Activated T-cell treated with anti-CD3 and anti-CD28 coated beads, Interleukin-2, amount 50 U/mL, for 72 hours (primary cell): ENCODE results near the gene PRKN. TPM values are rescaled to one million over a fixed set of nuclear protein-coding genes. Genes with fewer than 3 reads are reported as not detected.

ENCODE experiments used
- ATAC-seq, 2 donors: fragments of 150-1000 bp; cut with Tn5 transposase; replicated peaks in 1 of 2; 2 replicates each; pipeline ENCODE4 v1.10.0; 2021; ENCODE audit warnings: moderate library complexity in 2 of 2, mild to moderate bottlenecking in 1 of 2
- DNase-seq, 2 donors: peaks; one replicate each; pipeline ENCODE4 v3.0.0; 2021 to 2022; ENCODE audit warnings: mixed read lengths in 1 of 2
- H3K27ac Mint-ChIP-seq: one replicate; pipeline ENCODE4 v1.8.0; 2022; ENCODE audit warnings: mild to moderate bottlenecking, moderate library complexity, mixed read lengths
- H3K27me3 Mint-ChIP-seq: one replicate; pipeline ENCODE4 v1.8.0; 2022; ENCODE audit warnings: low read depth, mixed read lengths
- H3K36me3 Mint-ChIP-seq, 2 donors: one replicate each; pipeline ENCODE4 v1.8.0; 2022; ENCODE audit warnings: mixed read lengths in 2 of 2, mild to moderate bottlenecking in 1 of 2; ENCODE audit not compliant: insufficient read depth in 2 of 2
- H3K4me1 Mint-ChIP-seq: one replicate; pipeline ENCODE4 v1.8.0; 2022; ENCODE audit warnings: low read depth, mixed read lengths
- H3K4me3 Mint-ChIP-seq, 2 donors: one replicate each; pipeline ENCODE4 v1.8.0; 2022; ENCODE audit warnings: mild to moderate bottlenecking in 2 of 2, mixed read lengths in 2 of 2, moderate library complexity in 2 of 2
- H3K9me3 Mint-ChIP-seq, 2 donors: one replicate each; pipeline ENCODE4 v1.8.0; 2022; ENCODE audit warnings: mixed read lengths in 2 of 2
- total RNA-seq, 2 donors: library from RNA; stranded (reverse); gene quantifications; one replicate each; pipeline ENCODE4 v1.2.3, GENCODE V29; 2022

PRKN gene
- total RNA-seq, 2 donors from 2014 or later, result 2.5 to 2.8 TPM

DNA sequence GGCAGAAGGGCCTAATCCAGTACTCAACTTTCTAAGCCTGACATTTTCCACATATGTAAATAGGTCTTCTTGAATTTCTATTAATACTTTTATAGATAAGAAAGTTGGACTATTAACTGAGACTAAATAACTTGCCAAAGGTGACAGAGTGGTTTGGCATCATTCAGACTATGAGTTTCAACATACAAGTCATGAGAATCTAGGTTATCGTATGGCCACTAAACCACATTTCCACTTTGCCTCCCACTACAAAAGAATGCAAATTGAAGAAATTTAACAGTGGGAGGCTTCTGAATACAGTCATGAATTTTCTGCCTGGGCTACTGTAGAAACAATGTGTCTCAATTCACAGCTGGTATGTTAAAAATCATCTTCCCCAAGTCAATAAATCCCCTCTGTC lies 922.7 kb downstream of the PRKN start:
- Mint-ChIP-seq H3K27ac (no peak overlapping the region), H3K27me3 (no peaks in the 10 kb centered on the region), H3K9me3 (no peaks in the 10 kb centered on the region), H3K36me3 (no peaks in the 10 kb centered on the region), H3K4me1 (no peaks in the 10 kb centered on the region), H3K4me3 (no peak overlapping the region)
- DNase-seq (no peak), ATAC-seq (no peak)

DNA sequence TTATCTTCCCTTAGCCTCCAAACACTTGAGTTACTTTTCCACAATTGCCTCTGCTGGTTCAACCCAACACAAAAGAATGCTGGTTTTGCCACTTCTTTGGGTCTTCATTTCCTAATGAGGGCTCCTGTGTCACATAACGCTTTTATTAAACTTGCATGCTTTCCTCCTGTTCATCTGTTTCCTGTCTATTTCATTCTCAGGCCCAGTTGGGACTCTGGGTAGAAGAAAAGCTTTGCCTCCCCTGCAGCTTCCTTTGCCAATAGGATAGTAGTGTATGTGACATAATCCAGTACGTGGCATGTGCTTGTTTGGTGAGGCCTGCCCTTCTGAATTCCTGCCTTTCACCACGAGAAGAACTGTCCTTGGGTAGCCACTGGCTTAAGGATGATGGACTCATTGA lies 924.4 kb downstream of the PRKN start:
- ATAC-seq (no peak), DNase-seq (no peak)
- Mint-ChIP-seq H3K4me3 (no peak overlapping the region), H3K4me1 (no peaks in the 10 kb centered on the region), H3K36me3 (no peaks in the 10 kb centered on the region), H3K27me3 (no peaks in the 10 kb centered on the region), H3K27ac (no peak overlapping the region), H3K9me3 (no peaks in the 10 kb centered on the region)

DNA sequence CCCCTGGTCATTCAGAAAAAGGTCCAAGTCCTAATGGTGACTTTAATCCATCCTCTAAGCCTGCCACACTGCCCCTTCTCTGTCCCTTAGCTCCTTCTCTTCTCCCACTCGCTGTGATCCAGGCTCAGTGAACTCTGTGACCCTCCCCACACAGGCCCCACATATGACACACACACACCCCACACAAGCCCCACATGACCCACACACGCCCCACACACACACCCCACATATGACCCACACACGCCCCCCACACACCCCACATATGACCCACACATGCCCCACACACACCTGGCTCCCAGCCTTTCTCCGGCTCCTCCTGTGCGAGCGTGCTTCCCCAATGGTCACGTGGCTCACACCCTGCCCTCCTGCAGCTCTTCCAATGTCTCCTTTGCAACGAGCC lies 925.3 kb downstream of the PRKN start:
- H3K4me3 Mint-ChIP-seq, result no peak overlapping the region
- no peak for ATAC-seq
- no peaks in the 10 kb centered on the region for H3K9me3 Mint-ChIP-seq
- DNase-seq, result no peak
- no peaks in the 10 kb centered on the region for H3K4me1 Mint-ChIP-seq
- no peak overlapping the region for H3K27ac Mint-ChIP-seq
- no peaks in the 10 kb centered on the region for H3K27me3 Mint-ChIP-seq
- H3K36me3 Mint-ChIP-seq, result no peaks in the 10 kb centered on the region

DNA sequence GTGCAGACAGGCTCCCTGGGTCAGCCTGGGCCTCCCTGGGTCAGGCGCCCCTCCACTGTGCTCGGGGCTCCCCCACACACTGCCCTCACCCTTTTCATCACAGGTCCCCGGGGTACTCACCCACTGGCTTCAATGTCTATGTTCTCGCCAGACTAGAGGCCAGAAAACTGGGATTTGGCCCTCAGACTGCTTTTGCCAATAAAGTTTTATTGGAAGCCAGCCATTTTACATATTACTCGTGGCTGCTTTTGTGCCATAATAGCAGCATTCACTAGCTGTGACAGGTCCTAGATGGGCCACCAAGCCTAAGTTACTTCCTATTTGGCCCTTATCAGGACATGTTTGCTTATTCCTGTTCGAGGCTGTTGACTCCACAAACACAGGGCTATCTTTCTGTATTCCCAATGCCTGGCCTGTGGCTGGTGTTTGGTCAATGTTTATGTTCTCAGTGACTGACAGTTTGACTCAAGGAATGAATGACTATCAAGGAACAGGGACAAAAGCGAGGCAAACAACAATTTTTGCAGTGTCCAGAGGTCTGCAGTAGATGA lies 928.6 kb downstream of the PRKN start:
- no peak for ATAC-seq
- H3K36me3 Mint-ChIP-seq, result no peaks in the 10 kb centered on the region
- H3K4me1 Mint-ChIP-seq, result no peaks in the 10 kb centered on the region
- no peak for DNase-seq
- peaks cover 2% of the 10 kb centered on the region in 2 donors for H3K9me3 Mint-ChIP-seq
- no peak overlapping the region for H3K4me3 Mint-ChIP-seq
- no peaks in the 10 kb centered on the region for H3K27me3 Mint-ChIP-seq
- no peak overlapping the region for H3K27ac Mint-ChIP-seq

DNA sequence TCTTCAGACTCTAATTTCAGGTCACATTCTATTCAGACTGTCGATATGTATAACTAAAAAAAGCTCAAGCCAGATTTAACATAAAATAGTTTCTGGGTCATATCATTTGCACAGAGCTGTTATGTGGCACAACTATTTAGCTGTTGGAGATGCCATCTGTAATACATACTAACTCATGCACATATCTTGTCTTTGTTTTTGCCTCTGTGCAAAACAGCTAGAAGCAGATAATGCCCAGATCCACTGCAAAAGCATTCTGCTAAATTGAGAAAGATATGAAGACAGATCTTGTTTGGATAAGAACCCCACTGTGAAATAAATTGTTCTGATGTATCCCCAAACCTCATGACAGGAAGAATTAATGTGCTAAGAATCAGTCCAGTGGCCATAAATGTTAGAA lies 930.9 kb downstream of the PRKN start:
- no peaks in the 10 kb centered on the region for H3K27me3 Mint-ChIP-seq
- H3K36me3 Mint-ChIP-seq, result peaks cover 0 to 4% of the 10 kb centered on the region in 2 donors
- DNase-seq (no peak), ATAC-seq (no peak)
- no peaks in the 10 kb centered on the region for H3K4me1 Mint-ChIP-seq
- H3K27ac Mint-ChIP-seq, result no peak overlapping the region
- no peak overlapping the region for H3K4me3 Mint-ChIP-seq
- H3K9me3 Mint-ChIP-seq, result peaks cover 2 to 7% of the 10 kb centered on the region in 2 donors

GRCh38 chr6:161792851-161793493 lies 934.6 kb downstream of the PRKN start:
- peaks cover 6 to 9% of the 10 kb centered on the region in 2 donors for H3K9me3 Mint-ChIP-seq
- no peak overlapping the region for H3K4me3 Mint-ChIP-seq
- H3K4me1 Mint-ChIP-seq, result no peaks in the 10 kb centered on the region
- DNase-seq, result no peak
- ATAC-seq, result no peak
- H3K36me3 Mint-ChIP-seq, result peaks cover 1 to 4% of the 10 kb centered on the region in 2 donors
- no peaks in the 10 kb centered on the region for H3K27me3 Mint-ChIP-seq
- no peak overlapping the region for H3K27ac Mint-ChIP-seq

DNA sequence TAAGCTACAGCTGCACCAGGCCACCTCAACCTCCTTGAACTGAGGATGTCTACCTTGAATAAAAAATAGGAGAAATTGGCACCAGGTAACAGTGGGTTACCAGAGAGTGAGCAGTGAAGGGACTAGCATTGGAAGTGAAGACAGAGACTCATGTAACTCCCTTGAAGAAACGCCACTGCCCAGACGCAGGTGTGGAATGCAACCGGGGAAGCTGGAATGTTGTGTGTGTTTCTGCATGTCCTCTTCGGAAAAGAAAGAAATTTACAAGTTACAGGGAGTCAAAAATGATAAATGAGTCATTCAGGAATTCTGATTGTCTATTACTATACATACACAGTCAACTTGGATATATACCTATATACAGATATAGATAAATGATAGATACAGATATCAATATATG lies 939.0 kb downstream of the PRKN start:
- Mint-ChIP-seq H3K4me3 (no peak overlapping the region), H3K4me1 (no peaks in the 10 kb centered on the region), H3K27me3 (no peaks in the 10 kb centered on the region), H3K27ac (no peak overlapping the region), H3K9me3 (peaks cover 4 to 7% of the 10 kb centered on the region in 2 donors), H3K36me3 (peaks cover 1 to 4% of the 10 kb centered on the region in 2 donors)
- no peak for DNase-seq
- no peak for ATAC-seq

GRCh38 chr6:161772176-161772575 lies 955.4 kb downstream of the PRKN start:
- DNase-seq, result no peak
- no peak overlapping the region for H3K4me3 Mint-ChIP-seq

GRCh38 chr6:161761966-161762365 lies 965.6 kb downstream of the PRKN start:
- no peaks in the 10 kb centered on the region for H3K4me1 Mint-ChIP-seq
- H3K4me3 Mint-ChIP-seq, result no peak overlapping the region

More at GRCh38 chr6:161772176-161772575, 955.4 kb downstream of the PRKN start:
- H3K27me3 Mint-ChIP-seq, result no peaks in the 10 kb centered on the region
- H3K27ac Mint-ChIP-seq, result no peak overlapping the region
- no peaks in the 10 kb centered on the region for H3K4me1 Mint-ChIP-seq
- no peaks in the 10 kb centered on the region for H3K36me3 Mint-ChIP-seq
- no peak for ATAC-seq
- no peaks in the 10 kb centered on the region for H3K9me3 Mint-ChIP-seq

GRCh38 chr6:161755080-161755479 lies 972.5 kb downstream of the PRKN start:
- Mint-ChIP-seq H3K9me3 (no peaks in the 10 kb centered on the region), H3K27ac (no peak overlapping the region), H3K4me3 (no peak overlapping the region), H3K4me1 (no peaks in the 10 kb centered on the region), H3K27me3 (no peaks in the 10 kb centered on the region), H3K36me3 (peaks cover 0 to 6% of the 10 kb centered on the region in 2 donors)
- DNase-seq (no peak), ATAC-seq (no peak)

More at GRCh38 chr6:161761966-161762365, 965.6 kb downstream of the PRKN start:
- Mint-ChIP-seq H3K36me3 (no peaks in the 10 kb centered on the region), H3K27me3 (no peaks in the 10 kb centered on the region), H3K27ac (no peak overlapping the region), H3K9me3 (no peaks in the 10 kb centered on the region)
- ATAC-seq (no peak), DNase-seq (no peak)

DNA sequence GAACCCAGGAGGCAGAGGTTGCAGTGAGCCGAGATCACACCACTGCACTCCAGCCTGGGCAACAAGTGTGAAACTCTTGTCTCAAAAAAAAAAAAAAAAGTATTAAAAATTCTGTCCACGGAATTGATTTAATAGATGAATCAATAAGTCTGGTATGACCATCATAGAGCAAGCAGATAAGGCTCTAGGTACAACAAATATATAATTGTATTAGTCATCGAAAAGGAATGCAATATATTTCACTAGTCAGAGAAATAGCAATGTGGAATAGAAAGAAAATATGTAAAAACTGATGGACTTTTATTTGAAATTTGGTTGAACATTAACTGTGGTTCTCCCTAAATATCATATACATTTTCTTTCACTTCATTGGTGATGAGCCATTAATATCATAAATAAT lies 976.9 kb downstream of the PRKN start:
- no peaks in the 10 kb centered on the region for H3K27me3 Mint-ChIP-seq
- H3K9me3 Mint-ChIP-seq, result no peaks in the 10 kb centered on the region
- no peak for ATAC-seq
- peaks cover 0 to 6% of the 10 kb centered on the region in 2 donors for H3K36me3 Mint-ChIP-seq
- no peak overlapping the region for H3K27ac Mint-ChIP-seq
- no peaks in the 10 kb centered on the region for H3K4me1 Mint-ChIP-seq
- no peak overlapping the region for H3K4me3 Mint-ChIP-seq
- no peak for DNase-seq

DNA sequence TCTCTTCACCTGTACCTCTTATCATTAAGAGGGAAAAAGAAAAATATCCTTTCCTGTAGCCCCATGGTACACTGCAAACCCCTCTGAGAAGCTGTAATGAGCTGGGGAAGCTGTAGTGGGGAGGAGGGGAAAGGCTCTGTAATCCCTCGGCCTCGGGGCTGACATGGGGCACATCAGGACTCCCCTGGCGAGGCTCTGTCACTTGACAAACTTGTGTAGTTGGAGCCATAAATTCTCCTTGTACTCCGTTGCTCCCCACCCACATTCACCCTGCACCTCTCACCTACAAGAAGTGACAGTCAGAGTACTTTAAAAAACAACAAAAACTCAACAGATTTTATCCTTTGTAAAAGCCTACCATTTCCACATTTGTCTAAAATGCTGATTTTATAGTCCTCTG lies 978.0 kb downstream of the PRKN start:
- H3K27ac Mint-ChIP-seq, result no peak overlapping the region
- H3K9me3 Mint-ChIP-seq, result no peaks in the 10 kb centered on the region
- no peaks in the 10 kb centered on the region for H3K27me3 Mint-ChIP-seq
- DNase-seq (no peak), ATAC-seq (no peak)
- H3K4me3 Mint-ChIP-seq, result no peak overlapping the region
- H3K4me1 Mint-ChIP-seq, result no peaks in the 10 kb centered on the region
- H3K36me3 Mint-ChIP-seq, result peaks cover 0 to 3% of the 10 kb centered on the region in 2 donors

DNA sequence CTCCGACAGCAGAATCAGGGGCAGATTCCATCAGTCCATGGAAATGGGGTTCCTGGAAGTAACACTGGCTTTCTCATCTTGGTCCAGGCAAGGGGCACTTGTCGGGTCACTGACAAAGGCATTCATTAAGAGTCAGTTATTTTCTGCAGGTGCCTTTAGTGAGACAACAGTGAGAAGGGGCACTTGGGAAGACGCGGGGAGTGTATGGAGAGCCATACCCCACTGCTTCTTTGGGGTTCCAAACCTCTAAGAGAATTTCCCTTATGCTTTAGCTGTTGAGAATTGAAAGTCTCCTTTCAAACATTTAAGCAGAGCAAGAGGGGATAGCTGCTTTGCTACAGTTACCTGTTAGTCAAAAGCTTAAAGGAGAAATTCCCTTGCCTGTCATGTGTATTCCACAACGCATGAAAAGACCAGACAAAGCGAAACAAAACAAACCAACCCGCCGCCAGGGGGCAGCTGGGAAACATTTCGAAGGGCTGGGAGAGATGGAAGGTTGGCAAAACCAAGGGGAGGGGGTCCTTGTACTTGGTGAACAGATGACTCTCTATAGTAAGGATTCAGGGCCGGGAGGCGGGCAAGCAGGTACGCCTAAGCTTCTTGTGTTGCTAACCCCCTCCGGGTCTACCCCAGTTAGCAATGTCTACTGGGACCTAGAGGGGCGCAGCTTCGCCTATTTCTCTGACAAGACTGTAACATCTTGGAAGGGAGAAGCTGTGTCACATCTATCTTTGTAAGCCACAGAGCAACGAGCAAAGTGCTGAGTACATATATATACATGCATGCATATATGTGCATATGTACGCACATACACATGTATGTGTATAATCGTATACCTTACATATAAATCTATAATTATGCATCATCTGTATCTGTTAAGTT lies 978.8 kb downstream of the PRKN start:
- Mint-ChIP-seq H3K27me3 (no peaks in the 10 kb centered on the region), H3K27ac (no peak overlapping the region), H3K4me1 (no peaks in the 10 kb centered on the region), H3K9me3 (no peaks in the 10 kb centered on the region), H3K4me3 (no peak overlapping the region), H3K36me3 (peaks cover 0 to 3% of the 10 kb centered on the region in 2 donors)
- peak; percentile 29 to 37 for DNase-seq
- no peak for ATAC-seq
